22Rv1 (cell line): ENCODE measurements around the gene CYP17A1.
"Not testable (repeated sequence)": the region's sequence is repeated elsewhere in the genome, so short reads cannot be mapped to it uniquely, and the experiment has no call there.

ENCODE experiments used
- ZFX ChIP-seq: fragments of 450-650 bp; IDR thresholded peaks from 2 replicates; pipeline ENCODE4 v1.6.1; 2017; ENCODE audit warnings: antibody characterized with exemption, borderline replicate concordance
- TF ChIP-seq, protein P1 (sequence below): fragments of 450-650 bp; IDR thresholded peaks from 2 replicates; pipeline ENCODE4 v1.5.1; 2017; ENCODE audit warnings: mild to moderate bottlenecking

- TF ChIP-seq, protein P1, sequence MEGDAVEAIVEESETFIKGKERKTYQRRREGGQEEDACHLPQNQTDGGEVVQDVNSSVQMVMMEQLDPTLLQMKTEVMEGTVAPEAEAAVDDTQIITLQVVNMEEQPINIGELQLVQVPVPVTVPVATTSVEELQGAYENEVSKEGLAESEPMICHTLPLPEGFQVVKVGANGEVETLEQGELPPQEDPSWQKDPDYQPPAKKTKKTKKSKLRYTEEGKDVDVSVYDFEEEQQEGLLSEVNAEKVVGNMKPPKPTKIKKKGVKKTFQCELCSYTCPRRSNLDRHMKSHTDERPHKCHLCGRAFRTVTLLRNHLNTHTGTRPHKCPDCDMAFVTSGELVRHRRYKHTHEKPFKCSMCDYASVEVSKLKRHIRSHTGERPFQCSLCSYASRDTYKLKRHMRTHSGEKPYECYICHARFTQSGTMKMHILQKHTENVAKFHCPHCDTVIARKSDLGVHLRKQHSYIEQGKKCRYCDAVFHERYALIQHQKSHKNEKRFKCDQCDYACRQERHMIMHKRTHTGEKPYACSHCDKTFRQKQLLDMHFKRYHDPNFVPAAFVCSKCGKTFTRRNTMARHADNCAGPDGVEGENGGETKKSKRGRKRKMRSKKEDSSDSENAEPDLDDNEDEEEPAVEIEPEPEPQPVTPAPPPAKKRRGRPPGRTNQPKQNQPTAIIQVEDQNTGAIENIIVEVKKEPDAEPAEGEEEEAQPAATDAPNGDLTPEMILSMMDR = not testable (repeated sequence)
- not testable (repeated sequence) for TF ChIP-seq ZFX
Measured at GRCh38 chr10:102820008-102820407, 17.2 kb downstream of the CYP17A1 start.
